GM12878 (cell line): ENCODE data around the gene IRX4. TPM values are rescaled to one million over a fixed set of nuclear protein-coding genes. Genes with fewer than 3 reads are reported as not detected.

Experiments
- ATAC-seq: fragments of 200-7000 bp; cut with Tn5 transposase; 3 replicates; pipeline ENCODE4 v1.9.1; 2020; ENCODE audit warnings: mild to moderate bottlenecking, moderate library complexity
- BruUV-seq: library from RNA; stranded (reverse); fragments of 400-500 nt; replicated peaks from 2 replicates; lab custom pipeline; 2021; lab: Mats Ljungman, UMichigan
- CTCF ChIA-PET: fragments of 300-600 bp; sonication (Branson Sonifier 250); formaldehyde crosslinking; extraction: SDS; loops from one replicate; lab custom pipeline; 2021; ENCODE audit warnings: inconsistent platforms; lab: Yijun Ruan, JAX
- POLR2A ChIA-PET: fragments of 350-600 bp; formaldehyde crosslinking; extraction: SDS; loops from one replicate; lab custom pipeline; 2021; ENCODE audit warnings: inconsistent platforms; lab: Charles Lee
- RAD21 ChIA-PET: fragments of 300-600 bp; sonication (Branson Sonifier 250); formaldehyde crosslinking; loops from one replicate; lab custom pipeline; 2023; ENCODE audit warnings: antibody characterized with exemption; ENCODE audit not compliant: unreplicated experiment; lab: Charles Lee
- SMC1A ChIA-PET: fragments of 300-600 bp; sonication (Branson Sonifier 250); formaldehyde crosslinking; loops from one replicate; lab custom pipeline; 2023; ENCODE audit not compliant: unreplicated experiment, uncharacterized antibody; lab: Charles Lee
- DNase-seq: peaks from one replicate; pipeline ENCODE4 v3.0.0-alpha.2; 2011; ENCODE audit warnings: low read depth, low spot score
- FAIRE-seq: peaks from 3 replicates; lab custom pipeline; 2011; peaks lifted over from hg19 to GRCh38; lab: Jason Lieb, UNC
- H2AFZ ChIP-seq: 2 replicates; pipeline ENCODE4 v1.6.0; 2011; ENCODE audit warnings: low read depth, low read length, control low read depth; ENCODE audit not compliant: control insufficient read depth
- H3K27ac ChIP-seq: 2 replicates; pipeline ENCODE4 v1.5.1; 2011; ENCODE audit warnings: control low read depth; ENCODE audit not compliant: control insufficient read depth, insufficient read depth
- H3K27me3 ChIP-seq, 2 experiments: replicated peaks in 1 of 2; 2 replicates each; pipeline versions ENCODE4 v1.6.0 to v1.6.1; 2011; ENCODE audit warnings: low read length in 1 of 2; ENCODE audit not compliant: control insufficient read depth in 2 of 2, insufficient read depth in 2 of 2
- H3K36me3 ChIP-seq, 2 experiments: 2 replicates each; pipeline ENCODE4 v1.5.1; 2011; ENCODE audit warnings: low read length in 1 of 2; ENCODE audit not compliant: control insufficient read depth in 2 of 2, insufficient read depth in 2 of 2
- H3K4me1 ChIP-seq: 2 replicates; pipeline ENCODE4 v1.6.1; 2011; ENCODE audit warnings: mild to moderate bottlenecking, low read length, moderate library complexity, mixed read lengths; ENCODE audit not compliant: control insufficient read depth, insufficient read depth
- H3K4me2 ChIP-seq: 2 replicates; pipeline ENCODE4 v1.6.0; 2011; ENCODE audit warnings: control low read depth; ENCODE audit not compliant: control insufficient read depth, insufficient read depth
- H3K4me3 ChIP-seq: fragments of 200-600 bp; sonication (generic); 2 replicates; pipeline ENCODE4 v1.5.1; 2016
- H3K79me2 ChIP-seq: 2 replicates; pipeline ENCODE4 v1.6.0; 2011; ENCODE audit warnings: low read length; ENCODE audit not compliant: control insufficient read depth, insufficient read depth
- H3K9ac ChIP-seq: 2 replicates; pipeline ENCODE4 v1.8.0; 2011; ENCODE audit warnings: low read length, control low read depth, mixed read lengths; ENCODE audit not compliant: control insufficient read depth, insufficient read depth
- H3K9me3 ChIP-seq: replicated peaks from 3 replicates; pipeline ENCODE4 v1.5.1; 2011; ENCODE audit warnings: mild to moderate bottlenecking, low read length; ENCODE audit not compliant: control insufficient read depth, insufficient read depth
- H4K20me1 ChIP-seq: 2 replicates; pipeline ENCODE4 v1.6.0; 2011; ENCODE audit not compliant: control insufficient read depth, insufficient read depth
- JUNB ChIP-seq: IDR thresholded peaks from 2 replicates; pipeline ENCODE4 v1.6.1; 2016; ENCODE audit warnings: antibody characterized with exemption, mild to moderate bottlenecking
- ZBTB40 ChIP-seq: fragments of 450-650 bp; IDR thresholded peaks from 2 replicates; pipeline ENCODE4 v1.6.1; 2016; ENCODE audit warnings: mild to moderate bottlenecking, moderate library complexity, borderline replicate concordance
- ZNF384 ChIP-seq: IDR thresholded peaks from 2 replicates; pipeline ENCODE4 v1.6.1; 2012; ENCODE audit warnings: low read depth, mild to moderate bottlenecking, low read length, improper control_type of control experiment, borderline replicate concordance
- WGBS: methylation state at CpG from one replicate; pipeline ENCODE4 v1.1.6; 2016; ENCODE audit warnings: low lambda C conversion rate; ENCODE audit not compliant: insufficient replicate concordance, insufficient coverage; ENCODE audit errors: missing lambda C conversion rate; 5-methylcytosine and 5-hydroxymethylcytosine counted together
- in situ Hi-C: fragments of 300-500 bp; cut with MboI; formaldehyde crosslinking; loops from 9 replicates; pipeline ENCODE4 v1.14.3; 2018; ENCODE audit warnings: mixed read lengths
- intact Hi-C: fragments of 100-400 bp; cut with micrococcal nuclease; formaldehyde crosslinking; loops from one replicate; pipeline ENCODE4 v1.14.2; 2022; ENCODE audit not compliant: unreplicated experiment
- polyA plus RNA-seq, 11 experiments: library from polyadenylated mRNA; depleted of rRNA in 4 of 11; unstranded in 6 of 11; stranded (reverse) in 5 of 11; fragments of >200 nt; fragmentation: Nextera tagmentation in 4 of 11; fragmentation: Illumina TruSeq in 1 of 11; extraction: Ambion mirVana in 4 of 11; extraction: Trizol in 1 of 11; gene quantifications; 1 replicate in 1 of 11; 2 replicates in 10 of 11; pipeline versions ENCODE4 v1.2.1 to v1.2.3, GENCODE V29; 2011 to 2016; ENCODE audit warnings: inconsistent platforms in 2 of 11, missing spikeins in 2 of 11, low read depth in 1 of 11
- total RNA-seq, 4 experiments: library from RNA; depleted of rRNA in 3 of 4; stranded (reverse); fragments of >200 nt in 3 of 4; fragmentation: Illumina TruSeq in 1 of 4; extraction: Trizol in 1 of 4; gene quantifications; 2 replicates each; pipeline versions ENCODE4 v1.2.1 to v1.2.3, GENCODE V29; 2013 to 2021

Gene IRX4
- total and polyA plus RNA-seq, 10 of the 15 experiments (the other 5 are each of a cell fraction or from before 2014, with no cell fraction given) = not detected

GRCh38 chr5:1865486-1865885 lies 17.2 kb downstream of the IRX4 start:
- Histone ChIP-seq H3K27ac (no peak overlapping the region), H3K4me3 (no peak overlapping the region), H3K27me3 (no peaks in the 10 kb centered on the region; a peak in 2 of 4 replicates), H3K4me1 (no peaks in the 10 kb centered on the region), H3K9me3 (no peaks in the 10 kb centered on the region), H2AFZ (no peak overlapping the region), H3K9ac (no peak overlapping the region), H3K36me3 (no peaks in the 10 kb centered on the region), H3K4me2 (no peak overlapping the region)
- RAD21 ChIA-PET = no interaction called here
- DNase-seq (no peak), FAIRE-seq (no peak), ATAC-seq (no peak)
- SMC1A ChIA-PET = no interaction called here
- in situ Hi-C loops = no loop called here
- intact Hi-C loops = no loop called here
- WGBS = 56% methylated on average over 11 of the region's 14 CpGs
- CTCF ChIA-PET = no interaction called here
- BruUV-seq = no TSS peak
- TF ChIP-seq JUNB (no peak), ZBTB40 (no peak), ZNF384 (no peak)
- TF ChIP-seq, all 136 proteins: peak for 0
- POLR2A ChIA-PET = no interaction called here
- Histone ChIP-seq H4K20me1 (no peaks in the 10 kb centered on the region), H3K79me2 (no peaks in the 10 kb centered on the region)
